GM12892 (cell line): ENCODE results near the gene C10orf105.

Experiments used
- POLR2A ChIP-seq: IDR thresholded peaks from 2 replicates; pipeline ENCODE4 v1.6.1; 2011; ENCODE audit warnings: low read depth, low read length, control low read depth
- POLR2AphosphoS5 ChIP-seq: IDR thresholded peaks from 2 replicates; pipeline ENCODE4 v1.6.1; 2011; ENCODE audit warnings: low read depth, low read length, control low read depth

DNA sequence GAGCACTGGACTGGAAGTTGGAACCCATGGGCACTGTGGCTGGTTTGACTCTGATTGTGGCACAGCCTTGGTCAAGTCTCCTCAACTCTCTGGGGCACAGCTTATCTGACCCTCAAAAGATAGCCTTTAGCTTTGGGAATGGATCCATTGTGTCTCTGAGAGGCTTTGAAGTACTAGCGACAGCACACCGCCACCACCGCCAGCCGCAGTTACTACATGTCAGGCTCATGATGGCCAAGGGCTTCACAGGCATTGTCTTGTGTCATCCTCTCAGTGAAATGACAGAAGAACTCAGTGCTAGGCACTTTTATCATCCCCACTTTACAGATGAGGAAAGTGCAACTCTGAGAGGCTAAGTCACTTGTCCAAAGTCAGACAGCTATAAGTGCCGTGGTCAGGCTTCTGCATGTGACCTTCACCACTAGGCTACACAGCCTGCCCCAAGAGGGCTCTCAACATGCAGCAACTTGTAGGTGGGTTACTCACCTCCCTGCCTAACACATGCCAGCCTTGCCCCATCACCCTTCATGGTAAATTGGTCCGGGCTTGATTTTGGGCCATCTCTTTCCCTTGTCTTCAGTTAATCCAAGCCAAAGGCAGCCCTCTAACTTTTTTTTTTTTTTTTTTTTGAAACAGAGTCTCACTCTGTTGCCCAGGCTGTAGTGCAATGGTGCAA, 44.1 kb downstream of the C10orf105 start:
- TF ChIP-seq POLR2A (no peak), POLR2AphosphoS5 (no peak)
